H9 (cell line): ENCODE results near the gene HCK. TPM values are rescaled to one million over a fixed set of nuclear protein-coding genes. Genes with fewer than 3 reads are reported as not detected.
"Not testable (repeated sequence)": the region's sequence is repeated elsewhere in the genome, so short reads cannot be mapped to it uniquely, and the experiment has no call there.

ENCODE experiments used
- DNase-seq: peaks from one replicate; pipeline ENCODE4 v3.0.0-alpha.2; 2017
- H2AFZ ChIP-seq: one replicate; pipeline ENCODE4 v1.6.1; 2013; ENCODE audit warnings: mild to moderate bottlenecking, low read length, control low read depth, moderate library complexity
- H2AK5ac ChIP-seq: 2 replicates; pipeline ENCODE4 v1.6.1; 2013; ENCODE audit warnings: low read length, control low read depth, mixed read lengths; ENCODE audit not compliant: insufficient read length
- H2BK120ac ChIP-seq: one replicate; pipeline ENCODE4 v1.6.1; 2013; ENCODE audit warnings: low read depth, mild to moderate bottlenecking, low read length, control low read depth, inconsistent platforms; ENCODE audit not compliant: poor library complexity, severe bottlenecking
- H2BK12ac ChIP-seq: 2 replicates; pipeline ENCODE4 v1.6.1; 2013; ENCODE audit warnings: low read length, control low read depth, mixed read lengths, low read depth; ENCODE audit not compliant: insufficient read length
- H2BK15ac ChIP-seq: 2 replicates; pipeline ENCODE4 v1.6.1; 2013; ENCODE audit warnings: low read depth, low read length, control low read depth
- H2BK20ac ChIP-seq: one replicate; pipeline ENCODE4 v1.6.1; 2013; ENCODE audit warnings: low read depth, mild to moderate bottlenecking, low read length, control low read depth, inconsistent platforms; ENCODE audit not compliant: poor library complexity, severe bottlenecking
- H2BK5ac ChIP-seq: 2 replicates; pipeline ENCODE4 v1.6.1; 2013; ENCODE audit warnings: low read length, control low read depth, mixed read lengths; ENCODE audit not compliant: insufficient read length
- H3K14ac ChIP-seq: 2 replicates; pipeline ENCODE4 v1.6.1; 2013; ENCODE audit warnings: low read length, control low read depth; ENCODE audit not compliant: insufficient read depth
- H3K18ac ChIP-seq: 2 replicates; pipeline ENCODE4 v1.6.1; 2013; ENCODE audit warnings: low read depth, mild to moderate bottlenecking, mixed read lengths, low read length, control low read depth; ENCODE audit not compliant: insufficient read length
- H3K23ac ChIP-seq: 2 replicates; pipeline ENCODE4 v1.6.1; 2013; ENCODE audit warnings: low read length, control low read depth, mixed read lengths, low read depth; ENCODE audit not compliant: insufficient read length
- H3K23me2 ChIP-seq: 2 replicates; pipeline ENCODE4 v1.6.1; 2013; ENCODE audit warnings: low read depth, mild to moderate bottlenecking, mixed read lengths, low read length, control low read depth; ENCODE audit not compliant: insufficient read length, poor library complexity, severe bottlenecking
- H3K27ac ChIP-seq: 2 replicates; pipeline ENCODE4 v1.5.1; 2013; ENCODE audit warnings: low read length, control low read depth, mixed read lengths, low read depth; ENCODE audit not compliant: insufficient read length
- H3K27me3 ChIP-seq: 2 replicates; pipeline ENCODE4 v1.6.1; 2013; ENCODE audit warnings: low read length, control low read depth, inconsistent platforms; ENCODE audit not compliant: insufficient read depth
- H3K4ac ChIP-seq: 2 replicates; pipeline ENCODE4 v1.6.1; 2013; ENCODE audit warnings: low read depth, mild to moderate bottlenecking, control low read depth, inconsistent platforms, low read length, moderate library complexity
- H3K4me1 ChIP-seq: 2 replicates; pipeline ENCODE4 v1.6.1; 2013; ENCODE audit warnings: low read length, control low read depth, inconsistent platforms; ENCODE audit not compliant: insufficient read depth
- H3K4me2 ChIP-seq: 2 replicates; pipeline ENCODE4 v1.6.1; 2013; ENCODE audit warnings: low read length, control low read depth, mixed read lengths; ENCODE audit not compliant: insufficient read length, insufficient read depth
- H3K56ac ChIP-seq: 2 replicates; pipeline ENCODE4 v1.6.1; 2013; ENCODE audit warnings: low read depth, mild to moderate bottlenecking, mixed read lengths, low read length, control low read depth; ENCODE audit not compliant: insufficient read length
- H3K79me1 ChIP-seq: 2 replicates; pipeline ENCODE4 v1.6.1; 2013; ENCODE audit warnings: low read depth, mild to moderate bottlenecking, moderate library complexity, low read length, control low read depth, inconsistent platforms; ENCODE audit not compliant: insufficient read depth, poor library complexity, severe bottlenecking
- H3K79me2 ChIP-seq: 2 replicates; pipeline ENCODE4 v1.6.1; 2013; ENCODE audit warnings: low read length, control low read depth, inconsistent platforms; ENCODE audit not compliant: insufficient read depth
- H3K9ac ChIP-seq: 2 replicates; pipeline ENCODE4 v1.6.1; 2013; ENCODE audit warnings: low read length, control low read depth, mixed read lengths; ENCODE audit not compliant: insufficient read length; ENCODE audit errors: extremely low read depth
- H3K9me3 ChIP-seq: one replicate; pipeline ENCODE4 v1.6.1; 2013; ENCODE audit warnings: low read depth, low read length, inconsistent platforms; ENCODE audit not compliant: control insufficient read depth
- H3T11ph ChIP-seq: one replicate; pipeline ENCODE4 v1.6.1; 2013; ENCODE audit warnings: mild to moderate bottlenecking, low read length, control low read depth, inconsistent platforms
- H4K20me1 ChIP-seq: one replicate; pipeline ENCODE4 v1.6.1; 2013; ENCODE audit not compliant: control insufficient read depth, insufficient read length, insufficient read depth
- H4K5ac ChIP-seq: 2 replicates; pipeline ENCODE4 v1.6.1; 2013; ENCODE audit warnings: low read depth, mild to moderate bottlenecking, mixed read lengths, low read length, control low read depth; ENCODE audit not compliant: insufficient read length
- H4K8ac ChIP-seq: replicated peaks from 2 replicates; pipeline ENCODE4 v1.6.1; 2013; ENCODE audit warnings: low read length, control low read depth, mixed read lengths, low read depth; ENCODE audit not compliant: insufficient read length
- H4K91ac ChIP-seq: 2 replicates; pipeline ENCODE4 v1.6.1; 2013; ENCODE audit warnings: low read depth, mild to moderate bottlenecking, moderate library complexity, mixed read lengths, low read length, control low read depth; ENCODE audit not compliant: insufficient read length
- H3K27ac Mint-ChIP-seq, 3 experiments: 2 replicates in 2 of 3; 3 replicates in 1 of 3; pipeline ENCODE4 v1.8.0; 2020 to 2021; ENCODE audit warnings: mixed read lengths in 3 of 3, mild to moderate bottlenecking in 1 of 3, moderate library complexity in 1 of 3
- H3K27me3 Mint-ChIP-seq: 2 replicates; pipeline ENCODE4 v1.8.0; 2021; ENCODE audit warnings: low read depth, mild to moderate bottlenecking, moderate library complexity, mixed read lengths
- H3K36me3 Mint-ChIP-seq, 3 experiments: 2 replicates in 2 of 3; 3 replicates in 1 of 3; pipeline ENCODE4 v1.8.0; 2020 to 2021; ENCODE audit warnings: low read depth in 3 of 3, mixed read lengths in 3 of 3; ENCODE audit not compliant: insufficient read depth in 1 of 3
- H3K4me1 Mint-ChIP-seq, 2 experiments: 2 replicates each; pipeline ENCODE4 v1.8.0; 2020; ENCODE audit warnings: mixed read lengths in 2 of 2
- H3K4me3 Mint-ChIP-seq, 2 experiments: 2 replicates in 1 of 2; 3 replicates in 1 of 2; pipeline ENCODE4 v1.8.0; 2020 to 2021; ENCODE audit warnings: mild to moderate bottlenecking in 2 of 2, mixed read lengths in 2 of 2, moderate library complexity in 1 of 2
- H3K9me3 Mint-ChIP-seq, 2 experiments: 2 replicates in 1 of 2; 3 replicates in 1 of 2; pipeline ENCODE4 v1.8.0; 2020; ENCODE audit warnings: mild to moderate bottlenecking in 2 of 2, mixed read lengths in 2 of 2, moderate library complexity in 1 of 2
- WGBS: extraction: QIAGEN DNeasy Blood & Tissue Kit; methylation state at CpG from one replicate; pipeline ENCODE4 v1.1.7; 2013; ENCODE audit warnings: missing lambda C conversion rate, low lambda C conversion rate, mixed read lengths; ENCODE audit not compliant: insufficient read length; ENCODE audit errors: extremely low coverage; 5-methylcytosine and 5-hydroxymethylcytosine counted together
- total RNA-seq: library from RNA; stranded (reverse); gene quantifications from 2 replicates; pipeline ENCODE4 v1.2.1, GENCODE V29; 2021
- TF ChIP-seq, protein P1 (sequence below): fragments of 200-600 bp; sonication (generic); conservative IDR thresholded peaks from 3 replicates; pipeline ENCODE4 v1.8.0; 2021; ENCODE audit warnings: antibody characterized with exemption, mild to moderate bottlenecking

Gene HCK
- total RNA-seq, 1 experiment from 2014 or later = 1.7 TPM

DNA sequence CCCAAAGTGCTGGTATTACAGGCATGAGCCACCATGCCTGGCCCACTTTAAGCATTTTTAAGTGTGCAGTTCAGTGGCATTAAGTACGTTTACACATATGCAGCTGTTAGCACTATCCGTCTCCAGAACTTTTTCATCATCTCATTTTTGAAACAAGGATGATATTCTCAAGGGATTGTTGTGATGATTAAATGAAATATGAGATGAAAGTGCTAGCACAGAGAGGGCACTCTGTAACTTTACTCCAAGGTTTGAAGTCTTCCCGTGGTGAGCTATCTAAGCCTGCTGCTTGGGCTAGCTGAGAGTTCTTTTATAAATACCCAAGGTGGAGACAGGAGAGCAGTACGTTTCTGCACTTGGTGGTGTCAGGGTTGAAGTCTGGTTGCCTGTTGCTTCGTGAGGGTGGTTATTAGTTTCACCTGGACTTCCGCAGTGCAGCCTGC lies 64.1 kb downstream of the HCK start:
- Histone ChIP-seq H3K27me3 (no peaks in the 10 kb centered on the region), H3K14ac (no peak overlapping the region), H3K79me2 (peaks cover 13% of the 10 kb centered on the region; the same call in 1 of the 2 replicates), H4K91ac (no peak overlapping the region), H3K23ac (no peak overlapping the region), H3K4me2 (no peak overlapping the region), H3K18ac (no peak overlapping the region), H4K20me1 (no peaks in the 10 kb centered on the region), H4K8ac (no peak overlapping the region), H2BK12ac (no peak overlapping the region), H3K4me1 (no peaks in the 10 kb centered on the region), H2BK20ac (no peak overlapping the region), H3T11ph (no peak overlapping the region), H3K27ac (no peak overlapping the region), H2AFZ (no peak overlapping the region), H2BK120ac (no peak overlapping the region), H3K4ac (no peak overlapping the region), H2BK15ac (no peak overlapping the region), H3K56ac (no peak overlapping the region), H3K9me3 (no peaks in the 10 kb centered on the region), H3K9ac (no peak overlapping the region), H2AK5ac (no peak overlapping the region), H4K5ac (no peak overlapping the region), H3K79me1 (no peaks in the 10 kb centered on the region), H3K23me2 (no peaks in the 10 kb centered on the region), H2BK5ac (no peak overlapping the region)
- no peaks in the 10 kb centered on the region; a peak in 1 of 5 replicates for H3K9me3 Mint-ChIP-seq
- H3K36me3 Mint-ChIP-seq = peaks cover 0 to 10% (median 6%) of the 10 kb centered on the region in 3 experiments; a peak in 6 of 7 replicates
- H3K4me1 Mint-ChIP-seq = peaks cover 18 to 19% of the 10 kb centered on the region in 2 experiments
- no CpG with 5 or more reads among the region's 6 CpGs for WGBS
- DNase-seq = no peak
- peak overlapping the region in 2 of 3 experiments; percentile 41 to 74; a peak in 4 of 7 replicates for H3K27ac Mint-ChIP-seq
- H3K27me3 Mint-ChIP-seq = no peaks in the 10 kb centered on the region
- TF ChIP-seq, protein P1, sequence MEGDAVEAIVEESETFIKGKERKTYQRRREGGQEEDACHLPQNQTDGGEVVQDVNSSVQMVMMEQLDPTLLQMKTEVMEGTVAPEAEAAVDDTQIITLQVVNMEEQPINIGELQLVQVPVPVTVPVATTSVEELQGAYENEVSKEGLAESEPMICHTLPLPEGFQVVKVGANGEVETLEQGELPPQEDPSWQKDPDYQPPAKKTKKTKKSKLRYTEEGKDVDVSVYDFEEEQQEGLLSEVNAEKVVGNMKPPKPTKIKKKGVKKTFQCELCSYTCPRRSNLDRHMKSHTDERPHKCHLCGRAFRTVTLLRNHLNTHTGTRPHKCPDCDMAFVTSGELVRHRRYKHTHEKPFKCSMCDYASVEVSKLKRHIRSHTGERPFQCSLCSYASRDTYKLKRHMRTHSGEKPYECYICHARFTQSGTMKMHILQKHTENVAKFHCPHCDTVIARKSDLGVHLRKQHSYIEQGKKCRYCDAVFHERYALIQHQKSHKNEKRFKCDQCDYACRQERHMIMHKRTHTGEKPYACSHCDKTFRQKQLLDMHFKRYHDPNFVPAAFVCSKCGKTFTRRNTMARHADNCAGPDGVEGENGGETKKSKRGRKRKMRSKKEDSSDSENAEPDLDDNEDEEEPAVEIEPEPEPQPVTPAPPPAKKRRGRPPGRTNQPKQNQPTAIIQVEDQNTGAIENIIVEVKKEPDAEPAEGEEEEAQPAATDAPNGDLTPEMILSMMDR = no peak
- H3K4me3 Mint-ChIP-seq = no peak overlapping the region

DNA sequence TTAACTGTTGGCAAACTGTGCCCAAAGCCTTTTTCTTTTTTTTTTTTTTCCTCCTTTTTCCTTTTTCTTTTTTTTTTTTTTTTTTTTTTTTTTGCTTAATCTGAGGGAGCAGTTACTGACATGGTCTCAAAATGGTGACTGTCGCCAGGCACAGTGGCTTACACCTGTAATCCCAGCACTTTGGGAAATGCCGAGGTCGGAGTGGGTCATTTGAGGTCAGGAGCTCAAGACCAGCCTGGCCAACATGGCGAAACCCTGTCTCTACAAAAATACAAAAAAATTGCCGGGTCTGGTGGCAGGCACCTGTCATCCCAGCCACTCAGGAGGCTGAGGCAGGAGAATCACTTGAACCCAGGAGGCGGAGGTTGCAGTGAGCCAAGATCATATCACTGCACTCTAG lies 64.8 kb downstream of the HCK start:
- not testable (repeated sequence) for H3K9me3 ChIP-seq, H2BK20ac ChIP-seq, H3K56ac ChIP-seq, H3K23me2 ChIP-seq, H4K91ac ChIP-seq, H3K23ac ChIP-seq, H3K4me2 ChIP-seq, H2AK5ac ChIP-seq, H2BK120ac ChIP-seq, H3K9me3 Mint-ChIP-seq, H4K20me1 ChIP-seq, H2AFZ ChIP-seq, H3K9ac ChIP-seq, H3T11ph ChIP-seq, H3K18ac ChIP-seq, H2BK15ac ChIP-seq, H3K79me1 ChIP-seq, H3K4me1 ChIP-seq, H2BK5ac ChIP-seq, H3K27me3 Mint-ChIP-seq, DNase-seq, H3K4me3 Mint-ChIP-seq, H3K14ac ChIP-seq, H3K27me3 ChIP-seq, H3K27ac ChIP-seq, H4K8ac ChIP-seq, H4K5ac ChIP-seq, H3K4ac ChIP-seq, H2BK12ac ChIP-seq
- peaks cover 12 to 16% of the 10 kb centered on the region in 2 experiments for H3K4me1 Mint-ChIP-seq
- peaks cover 10% of the 10 kb centered on the region; the same call in 1 of the 2 replicates for H3K79me2 ChIP-seq
- H3K27ac Mint-ChIP-seq = peak overlapping the region in 2 of 3 experiments; percentile 41 to 74; a peak in 2 of 7 replicates
- peaks cover 0 to 12% (median 1%) of the 10 kb centered on the region in 3 experiments; a peak in 6 of 7 replicates for H3K36me3 Mint-ChIP-seq
- WGBS = no CpG with 5 or more reads among the region's 6 CpGs
